ENCODE measurements around the gene UCHL5. TPM values are rescaled to one million over a fixed set of nuclear protein-coding genes. Genes with fewer than 3 reads are reported as not detected.

Gene UCHL5
- total RNA-seq, 1 experiment from 2014 or later, result 42.1 TPM

DNA sequence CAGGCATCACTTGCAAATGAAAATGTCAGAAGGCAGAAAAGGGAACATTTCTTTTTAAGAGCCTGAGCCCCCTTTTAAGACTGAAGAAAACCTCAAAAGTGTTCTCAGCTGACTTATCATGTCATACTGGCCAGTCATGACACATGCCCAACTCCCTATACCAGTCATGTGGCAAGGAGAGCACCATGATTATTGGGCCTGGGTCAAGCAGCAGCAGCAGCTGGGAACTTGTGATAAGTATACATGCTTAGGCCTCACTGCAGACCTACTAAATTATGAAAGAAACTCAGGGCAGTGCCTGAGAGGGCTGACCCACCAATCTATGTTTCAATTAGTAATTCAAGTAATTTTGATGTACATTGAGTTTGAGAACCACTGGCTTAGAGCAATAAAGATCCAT is 8.9 kb upstream of the UCHL5 start:
- Histone ChIP-seq H4K8ac (replicated peaks; ENCODE audit: insufficient read length, low read depth, low read length) (no peak overlapping the region), H3K18ac (ENCODE audit: insufficient read length, low read depth, low read length) (no peak overlapping the region), H3K23me2 (ENCODE audit: insufficient read length, low read depth, low read length, poor library complexity, severe bottlenecking) (no peaks in the 10 kb centered on the region), H3K4ac (ENCODE audit: low read depth, low read length) (no peak overlapping the region), H3K4me2 (ENCODE audit: insufficient read depth, insufficient read length, low read length) (no peak overlapping the region), H4K20me1 (ENCODE audit: control insufficient read depth, insufficient read depth, insufficient read length) (no peaks in the 10 kb centered on the region), H3K14ac (ENCODE audit: insufficient read depth, low read length) (no peak overlapping the region), H2BK15ac (ENCODE audit: low read depth, low read length) (no peak overlapping the region), H2BK12ac (ENCODE audit: insufficient read length, low read depth, low read length) (no peak overlapping the region), H3K23ac (ENCODE audit: insufficient read length, low read depth, low read length) (no peak overlapping the region), H3K9me3 (ENCODE audit: control insufficient read depth, low read depth, low read length) (no peaks in the 10 kb centered on the region), H3K79me2 (ENCODE audit: insufficient read depth, low read length) (peaks cover 11% of the 10 kb centered on the region; the same call in 1 of the 2 replicates), H2AFZ (ENCODE audit: low read length) (no peak overlapping the region), H4K5ac (ENCODE audit: insufficient read length, low read depth, low read length) (no peak overlapping the region), H3K27ac (ENCODE audit: insufficient read length, low read depth, low read length) (no peak overlapping the region), H2BK20ac (ENCODE audit: low read depth, low read length, poor library complexity, severe bottlenecking) (no peak overlapping the region), H3K79me1 (ENCODE audit: insufficient read depth, low read depth, low read length, poor library complexity, severe bottlenecking) (peaks cover 5% of the 10 kb centered on the region), H3K27me3 (ENCODE audit: insufficient read depth, low read length) (no peaks in the 10 kb centered on the region), H3K9ac (ENCODE audit: extremely low read depth, insufficient read length, low read length) (no peak overlapping the region), H2BK5ac (ENCODE audit: insufficient read length, low read length) (no peak overlapping the region), H2AK5ac (ENCODE audit: insufficient read length, low read length) (no peak overlapping the region), H3K4me1 (ENCODE audit: insufficient read depth, low read length) (no peaks in the 10 kb centered on the region; the same call in 1 of the 2 replicates), H3T11ph (ENCODE audit: low read length) (no peak overlapping the region), H3K56ac (ENCODE audit: insufficient read length, low read depth, low read length) (no peak overlapping the region), H4K91ac (ENCODE audit: insufficient read length, low read depth, low read length) (no peak overlapping the region), H2BK120ac (ENCODE audit: low read depth, low read length, poor library complexity, severe bottlenecking) (no peak overlapping the region)
- H3K4me3 Mint-ChIP-seq, result no peak overlapping the region
- no peaks in the 10 kb centered on the region for H3K9me3 Mint-ChIP-seq
- peaks cover 2 to 7% (median 4%) of the 10 kb centered on the region in 3 experiments; a peak in 5 of 7 replicates for H3K36me3 Mint-ChIP-seq (ENCODE audit: insufficient read depth in 1 of 3, low read depth in 3 of 3)
- H3K27me3 Mint-ChIP-seq (ENCODE audit: low read depth), result no peaks in the 10 kb centered on the region
- no peak for DNase-seq
- H3K27ac Mint-ChIP-seq, result peak overlapping the region in 1 of 3 experiments; percentile 73; a peak in 1 of 7 replicates
- H3K4me1 Mint-ChIP-seq, result peaks cover 9% of the 10 kb centered on the region in 2 experiments; a peak in 3 of 4 replicates
- TF ChIP-seq CTCF (conservative IDR thresholded peaks at IDR 0.05), result no peak

Measured in H9 (cell line).